Endometrial microvascular endothelial cells (primary cell): Measurements from ENCODE around the gene ARIH1. TPM values are rescaled to one million over a fixed set of nuclear protein-coding genes. Genes with fewer than 3 reads are reported as not detected.

Experiments
- in situ Hi-C: cut with HindIII; loops from 2 replicates; pipeline ENCODE4 v1.10.0; 2017; ENCODE audit warnings: low sequenced_read_pairs, low pct_unique_long_range_greater_than_20kb; ENCODE audit errors: inconsistent ontology term
- total RNA-seq: library from RNA; depleted of rRNA; stranded (reverse); fragments of >200 nt; gene quantifications from one replicate; pipeline ENCODE4 v1.2.3, GENCODE V29; 2015; ENCODE audit errors: inconsistent ontology term

The ARIH1 gene
- total RNA-seq, 1 donor from 2014 or later = 24.1 TPM

DNA sequence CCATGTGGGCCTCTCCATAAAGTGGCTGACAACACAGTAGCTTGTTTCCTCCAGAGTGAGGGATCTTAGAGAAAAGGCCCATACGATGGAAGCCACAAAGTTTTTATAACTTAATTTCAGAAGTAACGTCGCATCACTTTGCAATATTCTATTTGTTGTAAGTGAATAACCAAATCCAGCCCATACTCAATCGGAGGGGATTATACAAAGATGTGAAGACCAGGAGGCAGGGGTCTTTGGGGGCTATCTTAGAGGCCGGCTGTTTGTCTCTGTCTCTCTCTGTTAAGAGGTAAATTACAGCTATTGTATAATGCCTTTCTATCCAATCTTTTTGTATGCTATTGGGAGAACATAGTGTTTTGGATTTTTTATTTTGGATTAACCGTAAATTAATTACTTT, 9.1 kb downstream of the ARIH1 start:
- in situ Hi-C loops = no loop called here

DNA sequence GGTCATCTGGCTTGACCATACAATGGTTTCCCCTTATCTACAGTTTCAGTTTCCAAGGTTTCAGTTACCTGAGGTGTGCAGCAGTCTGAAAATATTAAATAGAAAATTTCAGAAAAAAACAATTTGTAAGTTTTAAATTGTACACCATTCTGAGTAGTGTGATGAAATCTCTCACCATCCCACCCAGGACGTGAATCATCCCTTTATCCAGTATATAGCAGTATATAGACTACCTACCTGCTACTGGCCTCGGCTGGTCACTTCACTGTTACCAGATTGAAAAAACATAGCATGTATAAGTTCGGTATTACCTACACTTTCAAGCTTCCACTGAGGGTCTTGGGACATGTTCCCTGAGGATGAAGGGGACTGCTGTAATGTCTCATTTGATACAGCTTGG, 12.0 kb downstream of the ARIH1 start:
- in situ Hi-C loops = no loop called here

GRCh38 chr15:72487070-72487797, 13.1 kb downstream of the ARIH1 start:
- in situ Hi-C loops = no loop called here

DNA sequence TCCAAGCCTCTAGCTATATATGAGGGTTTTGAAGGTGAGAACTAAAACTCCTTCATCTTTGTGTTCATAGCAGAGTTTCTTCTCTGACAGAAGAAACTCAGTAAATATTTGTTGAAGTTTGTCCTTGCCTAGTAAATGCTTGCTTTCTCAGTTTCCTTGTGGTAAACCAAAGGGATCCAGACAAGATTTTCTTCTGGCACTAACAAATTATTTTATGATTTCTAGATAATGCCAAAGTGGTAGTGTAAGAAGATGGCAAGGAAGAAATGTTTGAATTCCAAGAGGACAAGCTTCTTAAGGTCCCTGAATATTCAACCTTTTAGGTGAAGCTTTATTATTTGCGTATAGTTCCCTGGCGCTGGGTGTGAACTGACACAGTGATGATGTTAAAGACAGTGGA, 14.4 kb downstream of the ARIH1 start:
- in situ Hi-C loops = no loop called here

DNA sequence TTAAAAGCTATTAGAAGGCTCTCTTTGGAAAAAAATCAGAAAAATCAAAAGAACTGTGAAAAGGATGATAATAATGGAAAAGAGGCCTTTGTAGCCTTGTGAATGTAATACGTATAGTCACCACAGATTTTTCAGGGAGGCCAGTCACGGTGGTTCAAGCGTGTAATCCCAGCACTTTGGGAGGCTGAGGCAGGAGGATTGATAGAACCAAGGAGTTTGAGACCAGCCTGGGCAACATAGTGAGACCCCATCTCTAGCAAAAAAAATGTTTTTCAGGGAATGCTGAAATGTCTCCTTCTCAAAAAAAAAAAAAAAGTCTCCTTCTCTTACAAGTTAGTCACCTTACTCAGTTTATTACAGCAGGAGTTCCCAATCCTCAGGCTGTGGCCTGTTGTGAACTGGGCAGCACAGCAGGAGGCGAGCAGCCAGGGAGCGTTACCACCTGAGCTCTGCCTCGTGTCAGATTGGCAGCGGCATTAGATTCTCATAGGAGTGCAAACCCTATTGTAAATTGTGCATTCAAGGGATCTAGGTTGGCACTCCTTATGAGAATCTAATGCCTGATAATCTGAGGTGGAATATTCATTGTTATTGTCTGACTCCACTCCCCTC, 15.9 kb downstream of the ARIH1 start:
- in situ Hi-C loops = no loop called here

- in situ Hi-C loops = no loop called here
Measured at GRCh38 chr15:72491768-72492167, 17.6 kb downstream of the ARIH1 start.

GRCh38 chr15:72492733-72493132, 18.6 kb downstream of the ARIH1 start:
- in situ Hi-C loops = no loop called here

GRCh38 chr15:72493220-72493619, 19.1 kb downstream of the ARIH1 start:
- in situ Hi-C loops = no loop called here

DNA sequence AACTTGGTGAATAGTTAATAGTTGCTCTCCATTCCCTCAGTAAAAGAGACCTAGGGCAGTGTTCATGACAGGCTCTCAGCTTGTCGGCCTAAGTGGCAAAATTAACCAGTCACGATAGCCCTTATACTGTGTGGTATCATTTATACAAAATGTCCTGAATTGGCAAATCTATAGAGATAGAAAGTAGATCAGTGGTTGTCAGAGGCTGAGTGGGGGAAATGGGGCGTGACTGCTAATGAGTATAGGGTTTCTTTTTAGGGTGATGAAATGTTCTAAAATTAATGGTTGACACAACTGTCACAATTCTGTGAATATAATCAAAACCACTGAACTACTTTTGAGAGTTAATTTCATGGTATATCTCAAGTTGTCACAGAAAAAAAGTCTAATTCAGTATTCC, 20.9 kb downstream of the ARIH1 start:
- in situ Hi-C loops = no loop called here

DNA sequence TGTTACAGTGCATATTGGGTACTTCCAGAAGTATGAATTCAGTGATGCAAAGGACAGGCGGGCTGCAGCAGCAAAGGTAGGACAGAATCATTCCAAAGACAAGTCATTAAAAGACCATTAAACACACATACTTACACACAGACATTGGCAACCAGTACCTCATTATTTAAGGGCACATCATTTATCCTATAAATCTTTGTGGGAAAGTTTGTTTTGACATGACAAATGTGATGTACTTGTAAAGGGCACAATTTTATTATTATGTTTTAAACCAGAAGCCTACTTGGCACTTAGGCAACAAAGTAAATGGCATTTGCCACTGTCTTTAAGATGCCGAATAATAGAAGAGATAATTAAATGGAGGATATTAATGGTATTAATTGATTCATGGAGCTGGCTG, 22.7 kb downstream of the ARIH1 start:
- in situ Hi-C loops = no loop called here

DNA sequence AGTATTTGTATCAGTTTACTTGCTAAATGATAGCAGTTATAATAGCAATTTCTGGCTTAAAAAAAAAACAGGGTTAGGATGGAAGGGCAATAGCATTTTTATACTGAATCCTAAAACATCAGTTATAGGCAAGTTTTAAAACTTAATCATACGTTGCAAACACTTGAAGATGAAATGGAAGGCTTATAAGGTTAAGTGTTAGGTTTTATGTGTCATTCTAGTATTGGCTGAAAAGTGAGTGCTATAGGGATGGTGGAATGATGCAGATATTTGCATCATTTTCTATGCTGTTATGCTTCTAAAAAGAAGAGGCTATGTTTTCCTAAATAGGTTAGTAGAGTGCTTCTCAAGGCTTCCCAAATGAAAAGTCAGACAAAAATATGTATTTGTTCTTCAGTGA, 23.3 kb downstream of the ARIH1 start:
- in situ Hi-C loops = no loop called here

DNA sequence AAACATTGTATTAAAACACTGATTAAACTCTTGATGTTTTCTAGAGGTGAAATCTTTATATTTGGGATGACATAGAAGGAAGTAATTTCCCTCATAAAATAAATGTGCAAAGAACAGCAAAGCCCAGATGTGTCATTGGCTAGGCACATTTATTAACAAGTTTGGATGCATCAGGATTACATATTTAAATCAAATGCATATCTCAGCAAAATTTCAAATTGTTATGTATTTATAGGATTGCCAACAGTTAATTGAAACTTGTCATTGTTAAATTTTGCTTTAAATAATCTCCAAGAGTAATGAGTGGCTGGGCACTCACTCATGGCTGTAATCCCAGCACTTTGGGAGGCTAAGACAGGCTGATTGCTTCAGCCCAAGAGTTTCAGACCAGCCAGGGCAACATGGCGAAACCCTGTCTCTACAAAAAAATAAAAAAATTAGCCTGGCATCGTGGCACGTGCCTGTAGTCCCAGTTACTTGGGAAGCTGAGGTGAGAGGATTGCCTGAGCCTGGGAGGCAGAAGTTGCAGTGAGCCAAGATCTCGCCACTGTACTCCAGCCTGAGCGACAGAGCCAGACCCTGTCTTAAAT, 28.2 kb downstream of the ARIH1 start:
- in situ Hi-C loops = no loop called here

- in situ Hi-C loops = no loop called here
Measured at GRCh38 chr15:72503147-72503546, 29.0 kb downstream of the ARIH1 start.

DNA sequence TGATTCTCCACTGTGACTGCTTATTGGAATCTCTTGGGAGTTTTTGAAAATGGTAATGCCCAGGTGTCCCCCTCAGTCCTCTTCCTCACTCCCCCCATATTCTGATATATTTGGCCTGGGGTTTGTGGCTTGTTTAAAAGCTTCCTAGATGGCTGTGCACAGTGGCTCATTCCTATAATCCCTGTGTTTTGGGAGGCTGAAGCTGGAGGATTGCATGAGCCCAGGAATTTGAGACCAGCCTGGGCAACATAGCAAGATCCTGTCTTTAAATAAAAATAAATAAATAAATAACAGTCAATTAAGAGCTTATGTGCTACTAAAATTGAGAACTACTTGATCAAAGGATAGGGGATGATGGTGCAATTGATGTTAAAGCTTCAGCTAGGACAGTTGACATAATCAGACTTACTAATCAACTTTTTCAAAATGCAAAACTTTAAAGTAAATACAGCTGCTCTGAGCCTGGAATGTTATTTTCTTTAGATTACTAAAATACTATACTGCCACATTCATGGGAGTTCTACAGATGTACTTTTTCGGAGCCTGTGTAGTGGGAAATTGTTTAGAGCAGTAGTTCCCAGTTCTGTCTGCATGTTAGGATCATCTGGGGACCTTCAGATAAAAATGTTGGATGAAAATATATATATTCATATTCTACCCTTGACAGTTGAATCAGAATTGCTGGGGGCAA, 33.4 kb downstream of the ARIH1 start:
- in situ Hi-C loops = no loop called here

GRCh38 chr15:72509484-72509883, 35.4 kb downstream of the ARIH1 start:
- in situ Hi-C loops = no loop called here

- in situ Hi-C loops = no loop called here
Measured at GRCh38 chr15:72511536-72511935, 37.4 kb downstream of the ARIH1 start.

GRCh38 chr15:72515591-72516389, 41.7 kb downstream of the ARIH1 start:
- in situ Hi-C loops = no loop called here

- in situ Hi-C loops = no loop called here
Measured at GRCh38 chr15:72516777-72517176, 42.6 kb downstream of the ARIH1 start.

DNA sequence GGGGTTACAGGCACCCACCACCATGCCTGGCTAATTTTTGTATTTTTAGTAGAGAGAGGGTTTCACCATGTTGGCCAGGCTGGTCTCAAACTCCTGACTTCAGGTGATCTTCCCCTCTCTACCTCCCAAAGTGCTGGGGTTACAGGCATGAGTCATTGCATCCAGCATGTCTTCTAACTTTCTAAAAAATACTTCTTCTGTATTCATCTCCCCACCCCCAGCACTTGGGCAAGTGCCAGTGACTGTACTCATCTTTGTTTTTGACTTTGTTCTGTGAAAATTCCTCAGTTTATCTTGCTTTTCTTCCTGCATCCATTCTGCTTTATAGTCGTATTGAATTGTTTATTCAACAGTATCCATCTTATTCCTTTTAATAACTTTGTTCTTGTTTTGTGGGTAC, 47.6 kb downstream of the ARIH1 start:
- in situ Hi-C loops = no loop called here
